ENCODE data around the gene KCND3. TPM values are rescaled to one million over a fixed set of nuclear protein-coding genes. Genes with fewer than 3 reads are reported as not detected.

Gene KCND3
- total and polyA plus RNA-seq, 2 of the 4 experiments (the other 2 are of a cell fraction): under 0.01 to 0.03 TPM

DNA sequence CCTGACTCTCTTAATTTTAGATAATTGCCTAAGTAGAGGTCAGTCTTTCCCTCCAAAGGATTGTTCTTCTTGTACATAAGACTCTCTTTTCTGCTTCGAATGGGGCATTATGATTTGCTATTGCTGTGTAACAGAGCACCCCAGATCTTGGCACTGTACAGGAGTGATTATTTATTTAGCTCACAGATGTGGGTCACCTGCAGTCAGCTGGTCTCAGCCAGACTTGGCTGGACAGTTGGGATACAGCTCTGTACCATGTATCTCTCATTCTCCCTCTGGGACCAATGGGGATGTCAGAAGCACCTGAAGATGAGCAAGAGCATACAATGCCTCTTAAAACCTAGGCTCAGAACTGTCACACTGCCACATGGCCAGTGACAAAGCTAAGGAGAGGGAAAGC lies 23.4 kb upstream of the KCND3 start:
- H3K27ac ChIP-seq (ENCODE audit: insufficient read depth, low read length): no peak overlapping the region
- no peak overlapping the region for H2BK15ac ChIP-seq (ENCODE audit: low read depth, low read length)
- H2AFZ ChIP-seq (replicated peaks; ENCODE audit: low read length, poor library complexity): no peak overlapping the region
- H3K14ac ChIP-seq (replicated peaks; ENCODE audit: low read depth, low read length): no peak overlapping the region
- no TSS peak for BruUV-seq (replicated peaks)
- no peak for ATAC-seq (ENCODE audit: low read depth)
- H4K8ac ChIP-seq (ENCODE audit: low read depth in 2 of 2, low read length in 2 of 2): no peak overlapping the region
- H2AK9ac ChIP-seq (replicated peaks; ENCODE audit: low read depth, low read length, poor library complexity): no peak overlapping the region
- no peak overlapping the region for H3K4me3 ChIP-seq (ENCODE audit: insufficient read depth, low read depth, low read length)
- no CpG with 5 or more reads among the region's 1 CpG for WGBS, 2 experiments (ENCODE audit: extremely low coverage in 2 of 2, insufficient read length in 1 of 2)
- no peak overlapping the region for H3K56ac ChIP-seq (ENCODE audit: extremely low read depth, insufficient read depth, low read length)
- H3K36me3 ChIP-seq (ENCODE audit: control insufficient read depth, insufficient read depth, low read length): no peaks in the 10 kb centered on the region
- H3K9me1 ChIP-seq (ENCODE audit: insufficient read depth, low read length): no peaks in the 10 kb centered on the region
- no peaks in the 10 kb centered on the region for H4K20me1 ChIP-seq (ENCODE audit: insufficient read depth, low read length)
- no peak overlapping the region for H3K23ac ChIP-seq (ENCODE audit: low read depth, low read length)
- H4K91ac ChIP-seq (ENCODE audit: insufficient read depth, low read depth, low read length): no peak overlapping the region
- intact Hi-C loops (cut with micrococcal nuclease) (no loop called here), in situ Hi-C loops (cut with MboI; ENCODE audit: low sequenced_read_pairs) (no loop called here), dilution Hi-C loops (cut with HindIII; ENCODE audit: low sequenced_read_pairs, unreplicated experiment) (no loop called here)
- H3K4me2 ChIP-seq (ENCODE audit: low read depth, low read length): no peak overlapping the region
- no peak overlapping the region for H2BK20ac ChIP-seq (ENCODE audit: low read depth, low read length)
- no peaks in the 10 kb centered on the region for H3K79me1 ChIP-seq (ENCODE audit: low read depth in 1 of 2, low read length in 2 of 2)
- H3K9ac ChIP-seq (ENCODE audit: low read depth, low read length): no peak overlapping the region
- ChIA-PET CTCF (no interaction called here), POLR2A (ENCODE audit: unreplicated experiment) (no interaction called here)
- H3K18ac ChIP-seq (ENCODE audit: low read depth, low read length): no peak overlapping the region
- H2BK5ac ChIP-seq (ENCODE audit: low read depth, low read length, poor library complexity, severe bottlenecking): no peak overlapping the region
- no peak for DNase-seq
- H2AK5ac ChIP-seq (ENCODE audit: low read depth, low read length): no peak overlapping the region
- no peaks in the 10 kb centered on the region for H3K4me1 ChIP-seq (ENCODE audit: control insufficient read depth, insufficient read depth, low read length)
- no peaks in the 10 kb centered on the region for H3K27me3 ChIP-seq (ENCODE audit: control insufficient read depth, insufficient read depth, low read length)
- H3K9me3 ChIP-seq (ENCODE audit: control insufficient read depth, insufficient read depth, low read length): no peaks in the 10 kb centered on the region
- TF ChIP-seq, protein P1, sequence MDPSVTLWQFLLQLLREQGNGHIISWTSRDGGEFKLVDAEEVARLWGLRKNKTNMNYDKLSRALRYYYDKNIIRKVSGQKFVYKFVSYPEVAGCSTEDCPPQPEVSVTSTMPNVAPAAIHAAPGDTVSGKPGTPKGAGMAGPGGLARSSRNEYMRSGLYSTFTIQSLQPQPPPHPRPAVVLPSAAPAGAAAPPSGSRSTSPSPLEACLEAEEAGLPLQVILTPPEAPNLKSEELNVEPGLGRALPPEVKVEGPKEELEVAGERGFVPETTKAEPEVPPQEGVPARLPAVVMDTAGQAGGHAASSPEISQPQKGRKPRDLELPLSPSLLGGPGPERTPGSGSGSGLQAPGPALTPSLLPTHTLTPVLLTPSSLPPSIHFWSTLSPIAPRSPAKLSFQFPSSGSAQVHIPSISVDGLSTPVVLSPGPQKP (IDR thresholded peaks at IDR 0.05; ENCODE audit: borderline replicate concordance, low read depth, low read length): no peak
- TF ChIP-seq, protein P2, sequence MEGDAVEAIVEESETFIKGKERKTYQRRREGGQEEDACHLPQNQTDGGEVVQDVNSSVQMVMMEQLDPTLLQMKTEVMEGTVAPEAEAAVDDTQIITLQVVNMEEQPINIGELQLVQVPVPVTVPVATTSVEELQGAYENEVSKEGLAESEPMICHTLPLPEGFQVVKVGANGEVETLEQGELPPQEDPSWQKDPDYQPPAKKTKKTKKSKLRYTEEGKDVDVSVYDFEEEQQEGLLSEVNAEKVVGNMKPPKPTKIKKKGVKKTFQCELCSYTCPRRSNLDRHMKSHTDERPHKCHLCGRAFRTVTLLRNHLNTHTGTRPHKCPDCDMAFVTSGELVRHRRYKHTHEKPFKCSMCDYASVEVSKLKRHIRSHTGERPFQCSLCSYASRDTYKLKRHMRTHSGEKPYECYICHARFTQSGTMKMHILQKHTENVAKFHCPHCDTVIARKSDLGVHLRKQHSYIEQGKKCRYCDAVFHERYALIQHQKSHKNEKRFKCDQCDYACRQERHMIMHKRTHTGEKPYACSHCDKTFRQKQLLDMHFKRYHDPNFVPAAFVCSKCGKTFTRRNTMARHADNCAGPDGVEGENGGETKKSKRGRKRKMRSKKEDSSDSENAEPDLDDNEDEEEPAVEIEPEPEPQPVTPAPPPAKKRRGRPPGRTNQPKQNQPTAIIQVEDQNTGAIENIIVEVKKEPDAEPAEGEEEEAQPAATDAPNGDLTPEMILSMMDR (conservative IDR thresholded peaks at IDR 0.05; ENCODE audit: low read depth, low read length): no peak
- TF ChIP-seq MXI1 (IDR thresholded peaks at IDR 0.05; ENCODE audit: borderline replicate concordance, low read depth, low read length): no peak
- H4K5ac ChIP-seq (ENCODE audit: low read depth, low read length): no peak overlapping the region
- no peak overlapping the region for H3K4ac ChIP-seq (ENCODE audit: low read depth, low read length)
- no peak overlapping the region for H2BK120ac ChIP-seq (ENCODE audit: low read depth, low read length)

Data from IMR-90 (cell line).